Hepatocyte (in vitro differentiated cells): ENCODE results near the gene BCAN. TPM values are rescaled to one million over a fixed set of nuclear protein-coding genes. Genes with fewer than 3 reads are reported as not detected.

ENCODE experiments used
- DNase-seq: peaks from one replicate; pipeline ENCODE4 v3.0.0-alpha.2; 2016; ENCODE audit warnings: low spot score
- H2AFZ ChIP-seq: fragments of 200-600 bp; sonication (generic); 2 replicates; pipeline ENCODE4 v1.6.0; 2016; ENCODE audit warnings: antibody characterized with exemption, mild to moderate bottlenecking
- H3K27ac ChIP-seq: fragments of 200-600 bp; sonication (generic); 2 replicates; pipeline ENCODE4 v1.5.1; 2016; ENCODE audit warnings: mild to moderate bottlenecking
- H3K27me3 ChIP-seq: fragments of 200-600 bp; sonication (generic); 2 replicates; pipeline ENCODE4 v1.6.1; 2016
- H3K36me3 ChIP-seq: fragments of 200-600 bp; sonication (generic); replicated peaks from 2 replicates; pipeline ENCODE4 v1.5.1; 2016; ENCODE audit warnings: low read depth; ENCODE audit not compliant: insufficient read depth
- H3K4me1 ChIP-seq: fragments of 200-600 bp; sonication (generic); 2 replicates; pipeline ENCODE4 v1.5.1; 2016; ENCODE audit warnings: mild to moderate bottlenecking, moderate library complexity; ENCODE audit not compliant: insufficient read depth
- H3K4me2 ChIP-seq: fragments of 200-600 bp; sonication (generic); 2 replicates; pipeline ENCODE4 v1.6.0; 2016
- H3K4me3 ChIP-seq: fragments of 200-600 bp; sonication (generic); 2 replicates; pipeline ENCODE4 v1.5.1; 2016; ENCODE audit warnings: mild to moderate bottlenecking
- H3K79me2 ChIP-seq: fragments of 200-600 bp; sonication (generic); 2 replicates; pipeline ENCODE4 v1.6.0; 2017; ENCODE audit warnings: mild to moderate bottlenecking
- H3K9me2 ChIP-seq: fragments of 200-600 bp; sonication (generic); replicated peaks from 2 replicates; pipeline ENCODE4 v1.6.0; 2017; ENCODE audit warnings: mild to moderate bottlenecking; ENCODE audit not compliant: insufficient read depth
- H3K9me3 ChIP-seq: fragments of 200-600 bp; sonication (generic); 2 replicates; pipeline ENCODE4 v1.5.1; 2016; ENCODE audit warnings: low read depth, mild to moderate bottlenecking
- H4K20me1 ChIP-seq: fragments of 200-600 bp; sonication (generic); 2 replicates; pipeline ENCODE4 v1.6.0; 2016; ENCODE audit warnings: mild to moderate bottlenecking; ENCODE audit not compliant: insufficient read depth, poor library complexity, severe bottlenecking
- EZH2 ChIP-seq: fragments of 200-600 bp; sonication (generic); IDR thresholded peaks from 2 replicates; pipeline ENCODE4 v1.6.1; 2016; ENCODE audit warnings: antibody characterized with exemption, mild to moderate bottlenecking, borderline replicate concordance
- EZH2phosphoT487 ChIP-seq: fragments of 200-600 bp; sonication (generic); IDR thresholded peaks from one replicate; pipeline ENCODE4 v1.6.1; 2018; ENCODE audit warnings: antibody characterized with exemption, mild to moderate bottlenecking, low read depth, moderate library complexity; ENCODE audit not compliant: unreplicated experiment, severe bottlenecking
- WGBS: methylation state at CpG from one replicate; pipeline ENCODE4 v1.1.6; 2016; ENCODE audit warnings: low lambda C conversion rate; ENCODE audit errors: missing lambda C conversion rate; 5-methylcytosine and 5-hydroxymethylcytosine counted together
- polyA plus RNA-seq: library from polyadenylated mRNA; unstranded; fragments of >200 nt; fragmentation: Nextera tagmentation; extraction: Ambion mirVana; gene quantifications from 2 replicates; pipeline ENCODE4 v1.2.1, GENCODE V29; 2016
- total RNA-seq: library from RNA; depleted of rRNA; stranded (reverse); fragments of >200 nt; gene quantifications from 2 replicates; pipeline ENCODE4 v1.2.3, GENCODE V29; 2014
- TF ChIP-seq, protein P1 (sequence below): fragments of 200-600 bp; sonication (generic); IDR thresholded peaks from 2 replicates; pipeline ENCODE4 v1.5.1; 2016; ENCODE audit warnings: antibody characterized with exemption, mild to moderate bottlenecking; ENCODE audit not compliant: poor library complexity

BCAN gene
- total and polyA plus RNA-seq, 2 experiments from 2014 or later, result 0.03 TPM; not detected in 1

DNA sequence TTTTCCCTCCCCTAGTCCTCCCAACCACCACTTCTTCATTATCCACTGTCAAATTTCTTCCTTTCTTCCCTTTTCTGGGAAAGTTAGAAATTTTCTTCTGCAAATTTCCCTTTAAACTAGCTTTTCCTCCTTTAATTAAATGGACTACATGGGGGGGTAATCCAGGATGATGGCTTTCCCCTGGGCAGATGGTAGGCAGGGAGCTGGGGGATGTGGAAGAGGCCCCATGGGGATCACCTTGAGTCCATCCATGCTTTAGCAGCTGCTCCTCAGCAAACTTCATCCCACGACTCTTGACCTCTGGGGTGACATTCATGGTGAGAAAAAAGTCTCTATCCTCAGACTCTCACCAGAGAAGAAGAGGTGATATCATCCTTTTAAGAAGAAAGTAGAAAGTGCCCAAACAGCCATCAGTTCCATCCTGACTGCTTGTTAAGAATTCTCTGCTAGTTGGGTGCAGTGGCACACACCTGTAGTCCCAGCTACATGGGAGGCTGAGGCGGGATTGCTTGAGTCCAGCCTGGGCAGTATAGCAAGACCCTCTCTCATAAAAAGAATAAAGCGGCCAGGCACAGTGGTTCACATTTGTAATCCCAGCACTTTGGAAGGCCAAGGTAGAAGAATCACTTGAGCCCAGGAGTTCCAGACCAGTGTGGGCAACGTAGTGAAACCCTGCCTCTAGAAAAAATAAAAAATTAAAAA lies 43.0 kb upstream of the BCAN start:
- 90% methylated on average over 4 of the region's 4 CpGs for WGBS
- Histone ChIP-seq H4K20me1 (no peaks in the 10 kb centered on the region), H3K27ac (no peak overlapping the region), H3K27me3 (no peaks in the 10 kb centered on the region), H3K9me3 (no peaks in the 10 kb centered on the region), H3K79me2 (peaks cover 21% of the 10 kb centered on the region), H3K4me3 (no peak overlapping the region), H2AFZ (no peak overlapping the region), H3K9me2 (no peaks in the 10 kb centered on the region), H3K36me3 (no peaks in the 10 kb centered on the region), H3K4me2 (no peak overlapping the region), H3K4me1 (peaks cover 9% of the 10 kb centered on the region)
- TF ChIP-seq EZH2 (no peak), EZH2phosphoT487 (no peak)
- TF ChIP-seq, protein P1, sequence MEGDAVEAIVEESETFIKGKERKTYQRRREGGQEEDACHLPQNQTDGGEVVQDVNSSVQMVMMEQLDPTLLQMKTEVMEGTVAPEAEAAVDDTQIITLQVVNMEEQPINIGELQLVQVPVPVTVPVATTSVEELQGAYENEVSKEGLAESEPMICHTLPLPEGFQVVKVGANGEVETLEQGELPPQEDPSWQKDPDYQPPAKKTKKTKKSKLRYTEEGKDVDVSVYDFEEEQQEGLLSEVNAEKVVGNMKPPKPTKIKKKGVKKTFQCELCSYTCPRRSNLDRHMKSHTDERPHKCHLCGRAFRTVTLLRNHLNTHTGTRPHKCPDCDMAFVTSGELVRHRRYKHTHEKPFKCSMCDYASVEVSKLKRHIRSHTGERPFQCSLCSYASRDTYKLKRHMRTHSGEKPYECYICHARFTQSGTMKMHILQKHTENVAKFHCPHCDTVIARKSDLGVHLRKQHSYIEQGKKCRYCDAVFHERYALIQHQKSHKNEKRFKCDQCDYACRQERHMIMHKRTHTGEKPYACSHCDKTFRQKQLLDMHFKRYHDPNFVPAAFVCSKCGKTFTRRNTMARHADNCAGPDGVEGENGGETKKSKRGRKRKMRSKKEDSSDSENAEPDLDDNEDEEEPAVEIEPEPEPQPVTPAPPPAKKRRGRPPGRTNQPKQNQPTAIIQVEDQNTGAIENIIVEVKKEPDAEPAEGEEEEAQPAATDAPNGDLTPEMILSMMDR, result no peak
- no peak for DNase-seq

DNA sequence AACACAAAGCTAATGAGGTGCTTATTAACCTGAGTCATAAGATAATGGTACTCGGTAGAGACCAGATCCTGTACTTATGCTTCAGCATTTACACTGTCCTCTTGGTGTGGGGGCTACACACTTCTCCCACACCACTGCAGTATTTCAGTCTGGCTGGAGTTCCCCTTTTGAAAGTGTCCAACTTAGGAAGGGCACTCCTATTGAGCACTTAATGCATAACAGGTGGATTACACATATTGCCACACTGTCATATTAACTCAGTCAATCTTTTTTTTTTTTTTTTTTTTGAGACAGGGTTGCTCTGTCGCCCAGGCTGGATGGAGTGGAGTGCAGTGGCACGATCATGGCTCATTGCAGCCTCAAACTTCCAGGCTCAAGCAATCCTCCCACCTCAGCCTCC lies 42.1 kb upstream of the BCAN start:
- no peak for TF ChIP-seq EZH2phosphoT487
- TF ChIP-seq, protein P1, result no peak
- no peak for TF ChIP-seq EZH2
- DNase-seq, result no peak
- Histone ChIP-seq H3K9me3 (no peaks in the 10 kb centered on the region), H3K4me1 (peaks cover 9% of the 10 kb centered on the region), H3K36me3 (no peaks in the 10 kb centered on the region), H4K20me1 (no peaks in the 10 kb centered on the region), H3K79me2 (peaks cover 21% of the 10 kb centered on the region), H3K27me3 (no peaks in the 10 kb centered on the region), H3K27ac (no peak overlapping the region), H3K4me2 (peak overlapping the region; percentile 85), H3K9me2 (no peaks in the 10 kb centered on the region), H2AFZ (no peak overlapping the region), H3K4me3 (no peak overlapping the region)
- WGBS, result 80% methylated on average over 3 of the region's 3 CpGs

DNA sequence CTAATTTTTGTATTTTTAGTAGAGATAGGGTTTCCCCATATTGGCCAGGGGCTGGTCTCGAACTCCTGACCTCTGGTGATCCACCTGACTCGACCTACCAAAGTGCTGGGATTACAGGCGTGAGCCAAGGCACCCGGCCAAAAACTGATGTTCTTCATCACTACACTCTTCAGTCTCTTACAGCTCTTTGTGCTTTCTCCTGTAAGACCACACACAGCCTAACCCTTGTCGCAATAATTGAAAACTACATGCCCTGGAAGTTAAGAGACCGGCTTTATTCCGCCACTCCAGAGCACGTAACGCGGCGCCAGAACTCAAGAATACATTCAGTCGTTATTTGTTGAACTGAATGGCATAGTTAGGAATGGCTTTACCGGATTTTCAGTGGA lies 41.2 kb upstream of the BCAN start:
- no peaks in the 10 kb centered on the region for H4K20me1 ChIP-seq
- peak overlapping the region; percentile 67 for H3K4me3 ChIP-seq
- no peak for TF ChIP-seq EZH2phosphoT487
- TF ChIP-seq EZH2, result no peak
- TF ChIP-seq, protein P1, result no peak
- peak overlapping the region; percentile 85 for H3K4me2 ChIP-seq
- H3K9me3 ChIP-seq, result no peaks in the 10 kb centered on the region
- peak overlapping the region; percentile 97 for H2AFZ ChIP-seq
- peaks cover 21% of the 10 kb centered on the region for H3K79me2 ChIP-seq
- peak overlapping the region; percentile 82 for H3K27ac ChIP-seq
- DNase-seq, result no peak
- WGBS, result 10% methylated on average over 13 of the region's 13 CpGs
- no peaks in the 10 kb centered on the region for H3K36me3 ChIP-seq
- H3K27me3 ChIP-seq, result no peaks in the 10 kb centered on the region
- H3K4me1 ChIP-seq, result peaks cover 9% of the 10 kb centered on the region
- H3K9me2 ChIP-seq, result no peaks in the 10 kb centered on the region
